GM12878 (cell line): Measurements from ENCODE around the gene CDR2. TPM values are rescaled to one million over a fixed set of nuclear protein-coding genes. Genes with fewer than 3 reads are reported as not detected.

Experiments
- ATAC-seq: fragments of 200-7000 bp; cut with Tn5 transposase; 3 replicates; pipeline ENCODE4 v1.9.1; 2020; ENCODE audit warnings: mild to moderate bottlenecking, moderate library complexity
- BruUV-seq: library from RNA; stranded (reverse); fragments of 400-500 nt; replicated peaks from 2 replicates; lab custom pipeline; 2021; lab: Mats Ljungman, UMichigan
- CTCF ChIA-PET: fragments of 300-600 bp; sonication (Branson Sonifier 250); formaldehyde crosslinking; extraction: SDS; loops from one replicate; lab custom pipeline; 2021; ENCODE audit warnings: inconsistent platforms; lab: Yijun Ruan, JAX
- POLR2A ChIA-PET: fragments of 350-600 bp; formaldehyde crosslinking; extraction: SDS; loops from one replicate; lab custom pipeline; 2021; ENCODE audit warnings: inconsistent platforms; lab: Charles Lee
- RAD21 ChIA-PET: fragments of 300-600 bp; sonication (Branson Sonifier 250); formaldehyde crosslinking; loops from one replicate; lab custom pipeline; 2023; ENCODE audit warnings: antibody characterized with exemption; ENCODE audit not compliant: unreplicated experiment; lab: Charles Lee
- SMC1A ChIA-PET: fragments of 300-600 bp; sonication (Branson Sonifier 250); formaldehyde crosslinking; loops from one replicate; lab custom pipeline; 2023; ENCODE audit not compliant: unreplicated experiment, uncharacterized antibody; lab: Charles Lee
- DNase-seq: peaks from one replicate; pipeline ENCODE4 v3.0.0-alpha.2; 2011; ENCODE audit warnings: low read depth, low spot score
- FAIRE-seq: peaks from 3 replicates; lab custom pipeline; 2011; peaks lifted over from hg19 to GRCh38; lab: Jason Lieb, UNC
- H2AFZ ChIP-seq: 2 replicates; pipeline ENCODE4 v1.6.0; 2011; ENCODE audit warnings: low read depth, low read length, control low read depth; ENCODE audit not compliant: control insufficient read depth
- H3K27ac ChIP-seq: 2 replicates; pipeline ENCODE4 v1.5.1; 2011; ENCODE audit warnings: control low read depth; ENCODE audit not compliant: control insufficient read depth, insufficient read depth
- H3K27me3 ChIP-seq, 2 experiments: replicated peaks in 1 of 2; 2 replicates each; pipeline versions ENCODE4 v1.6.0 to v1.6.1; 2011; ENCODE audit warnings: low read length in 1 of 2; ENCODE audit not compliant: control insufficient read depth in 2 of 2, insufficient read depth in 2 of 2
- H3K36me3 ChIP-seq, 2 experiments: 2 replicates each; pipeline ENCODE4 v1.5.1; 2011; ENCODE audit warnings: low read length in 1 of 2; ENCODE audit not compliant: control insufficient read depth in 2 of 2, insufficient read depth in 2 of 2
- H3K4me1 ChIP-seq: 2 replicates; pipeline ENCODE4 v1.6.1; 2011; ENCODE audit warnings: mild to moderate bottlenecking, low read length, moderate library complexity, mixed read lengths; ENCODE audit not compliant: control insufficient read depth, insufficient read depth
- H3K4me2 ChIP-seq: 2 replicates; pipeline ENCODE4 v1.6.0; 2011; ENCODE audit warnings: control low read depth; ENCODE audit not compliant: control insufficient read depth, insufficient read depth
- H3K4me3 ChIP-seq: fragments of 200-600 bp; sonication (generic); 2 replicates; pipeline ENCODE4 v1.5.1; 2016
- H3K79me2 ChIP-seq: 2 replicates; pipeline ENCODE4 v1.6.0; 2011; ENCODE audit warnings: low read length; ENCODE audit not compliant: control insufficient read depth, insufficient read depth
- H3K9ac ChIP-seq: 2 replicates; pipeline ENCODE4 v1.8.0; 2011; ENCODE audit warnings: low read length, control low read depth, mixed read lengths; ENCODE audit not compliant: control insufficient read depth, insufficient read depth
- H3K9me3 ChIP-seq: replicated peaks from 3 replicates; pipeline ENCODE4 v1.5.1; 2011; ENCODE audit warnings: mild to moderate bottlenecking, low read length; ENCODE audit not compliant: control insufficient read depth, insufficient read depth
- H4K20me1 ChIP-seq: 2 replicates; pipeline ENCODE4 v1.6.0; 2011; ENCODE audit not compliant: control insufficient read depth, insufficient read depth
- BCL11A ChIP-seq: IDR thresholded peaks from 2 replicates; pipeline ENCODE4 v1.6.1; 2011; ENCODE audit warnings: low read depth, low read length
- ZNF217 ChIP-seq: fragments of 450-650 bp; IDR thresholded peaks from 2 replicates; pipeline ENCODE4 v1.6.1; 2017; ENCODE audit warnings: antibody characterized with exemption, mild to moderate bottlenecking
- ZNF24 ChIP-seq: fragments of 450-650 bp; IDR thresholded peaks from 2 replicates; pipeline ENCODE4 v1.6.1; 2017; ENCODE audit warnings: antibody characterized with exemption, mild to moderate bottlenecking
- WGBS: methylation state at CpG from one replicate; pipeline ENCODE4 v1.1.6; 2016; ENCODE audit warnings: low lambda C conversion rate; ENCODE audit not compliant: insufficient replicate concordance, insufficient coverage; ENCODE audit errors: missing lambda C conversion rate; 5-methylcytosine and 5-hydroxymethylcytosine counted together
- in situ Hi-C: fragments of 300-500 bp; cut with MboI; formaldehyde crosslinking; loops from 9 replicates; pipeline ENCODE4 v1.14.3; 2018; ENCODE audit warnings: mixed read lengths
- intact Hi-C: fragments of 100-400 bp; cut with micrococcal nuclease; formaldehyde crosslinking; loops from one replicate; pipeline ENCODE4 v1.14.2; 2022; ENCODE audit not compliant: unreplicated experiment
- polyA plus RNA-seq, 11 experiments: library from polyadenylated mRNA; depleted of rRNA in 4 of 11; unstranded in 6 of 11; stranded (reverse) in 5 of 11; fragments of >200 nt; fragmentation: Nextera tagmentation in 4 of 11; fragmentation: Illumina TruSeq in 1 of 11; extraction: Ambion mirVana in 4 of 11; extraction: Trizol in 1 of 11; gene quantifications; 1 replicate in 1 of 11; 2 replicates in 10 of 11; pipeline versions ENCODE4 v1.2.1 to v1.2.3, GENCODE V29; 2011 to 2016; ENCODE audit warnings: inconsistent platforms in 2 of 11, missing spikeins in 2 of 11, low read depth in 1 of 11
- total RNA-seq, 4 experiments: library from RNA; depleted of rRNA in 3 of 4; stranded (reverse); fragments of >200 nt in 3 of 4; fragmentation: Illumina TruSeq in 1 of 4; extraction: Trizol in 1 of 4; gene quantifications; 2 replicates each; pipeline versions ENCODE4 v1.2.1 to v1.2.3, GENCODE V29; 2013 to 2021
- TF ChIP-seq, protein P1 (sequence below): IDR thresholded peaks from 2 replicates; pipeline ENCODE4 v1.6.1; 2012; ENCODE audit warnings: low read depth, low read length, improper control_type of control experiment
- TF ChIP-seq, protein P2 (sequence below): IDR thresholded peaks from 2 replicates; pipeline ENCODE4 v1.6.1; 2012; ENCODE audit warnings: low read depth, low read length, improper control_type of control experiment
- TF ChIP-seq, protein P3 (sequence below): IDR thresholded peaks from 2 replicates; pipeline ENCODE4 v1.6.1; 2012; ENCODE audit warnings: low read length, inconsistent platforms

CDR2 gene
- total and polyA plus RNA-seq, 10 of the 15 experiments (the other 5 are each of a cell fraction or from before 2014, with no cell fraction given) = 4.8 to 24.3 (median 19.2) TPM

DNA sequence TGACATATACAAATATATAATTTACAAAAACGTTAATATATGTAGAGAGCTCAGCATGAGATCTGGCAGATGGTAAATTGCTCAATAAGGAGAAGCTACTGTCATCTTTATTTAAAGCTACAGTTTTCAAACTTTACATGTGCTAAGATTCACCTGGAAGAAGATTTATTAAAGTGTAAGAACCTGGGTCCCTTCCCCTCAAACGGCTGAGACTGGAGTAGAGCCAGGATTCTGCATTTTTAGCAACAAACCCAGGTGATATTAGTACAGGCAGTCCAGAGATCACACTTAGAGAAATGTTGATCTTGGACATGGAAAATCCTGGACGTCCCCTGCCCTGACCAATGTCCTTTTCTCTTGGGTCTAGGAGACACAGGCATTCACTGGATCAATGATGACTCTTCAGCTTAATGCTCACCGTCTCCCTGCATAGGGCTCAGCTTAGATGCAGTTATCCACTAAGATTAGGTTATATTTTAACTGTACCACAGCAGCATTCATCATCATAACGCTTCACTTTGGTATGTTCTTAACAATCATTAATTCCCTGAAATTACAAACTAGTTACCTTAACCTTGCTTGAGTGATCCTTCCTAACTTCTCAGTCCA lies 20.4 kb downstream of the CDR2 start:
- ATAC-seq (no peak; the same call in 1 of the 3 replicates), DNase-seq (no peak), FAIRE-seq (no peak)
- Histone ChIP-seq H3K27ac (peak overlapping the region; percentile 79), H2AFZ (no peak overlapping the region; the same call in 1 of the 2 replicates), H3K9ac (no peak overlapping the region), H4K20me1 (no peaks in the 10 kb centered on the region), H3K36me3 (peaks cover 7 to 15% of the 10 kb centered on the region in 2 experiments), H3K27me3 (no peaks in the 10 kb centered on the region), H3K9me3 (no peaks in the 10 kb centered on the region; the same call in 2 of the 3 replicates), H3K4me3 (no peak overlapping the region), H3K4me2 (no peak overlapping the region), H3K4me1 (peaks cover 40% of the 10 kb centered on the region), H3K79me2 (peaks cover 15% of the 10 kb centered on the region)
- in situ Hi-C loops (no loop called here), intact Hi-C loops (no loop called here)
- POLR2A ChIA-PET = interaction anchor here (0.8 to 10.9 kb wide), 7 partner anchors 8 to 159 kb away, joined by 3 to 185 read pairs (median 4); partner anchors contain the start of gene CDR2
- RAD21 ChIA-PET = interaction anchor here (0.7 to 7.2 kb wide), 13 partner anchors 8 to 162 kb away, joined by 3 to 64 read pairs (median 5); partner anchors contain the start of genes CDR2 and EEF2K
- TF ChIP-seq, protein P1, sequence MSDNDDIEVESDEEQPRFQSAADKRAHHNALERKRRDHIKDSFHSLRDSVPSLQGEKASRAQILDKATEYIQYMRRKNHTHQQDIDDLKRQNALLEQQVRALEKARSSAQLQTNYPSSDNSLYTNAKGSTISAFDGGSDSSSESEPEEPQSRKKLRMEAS = no peak
- no peak for TF ChIP-seq BCL11A
- TF ChIP-seq, protein P2, sequence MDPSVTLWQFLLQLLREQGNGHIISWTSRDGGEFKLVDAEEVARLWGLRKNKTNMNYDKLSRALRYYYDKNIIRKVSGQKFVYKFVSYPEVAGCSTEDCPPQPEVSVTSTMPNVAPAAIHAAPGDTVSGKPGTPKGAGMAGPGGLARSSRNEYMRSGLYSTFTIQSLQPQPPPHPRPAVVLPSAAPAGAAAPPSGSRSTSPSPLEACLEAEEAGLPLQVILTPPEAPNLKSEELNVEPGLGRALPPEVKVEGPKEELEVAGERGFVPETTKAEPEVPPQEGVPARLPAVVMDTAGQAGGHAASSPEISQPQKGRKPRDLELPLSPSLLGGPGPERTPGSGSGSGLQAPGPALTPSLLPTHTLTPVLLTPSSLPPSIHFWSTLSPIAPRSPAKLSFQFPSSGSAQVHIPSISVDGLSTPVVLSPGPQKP = no peak
- TF ChIP-seq ZNF24 = peak; percentile 30; the same call in 1 of the 2 replicates
- TF ChIP-seq, protein P3, sequence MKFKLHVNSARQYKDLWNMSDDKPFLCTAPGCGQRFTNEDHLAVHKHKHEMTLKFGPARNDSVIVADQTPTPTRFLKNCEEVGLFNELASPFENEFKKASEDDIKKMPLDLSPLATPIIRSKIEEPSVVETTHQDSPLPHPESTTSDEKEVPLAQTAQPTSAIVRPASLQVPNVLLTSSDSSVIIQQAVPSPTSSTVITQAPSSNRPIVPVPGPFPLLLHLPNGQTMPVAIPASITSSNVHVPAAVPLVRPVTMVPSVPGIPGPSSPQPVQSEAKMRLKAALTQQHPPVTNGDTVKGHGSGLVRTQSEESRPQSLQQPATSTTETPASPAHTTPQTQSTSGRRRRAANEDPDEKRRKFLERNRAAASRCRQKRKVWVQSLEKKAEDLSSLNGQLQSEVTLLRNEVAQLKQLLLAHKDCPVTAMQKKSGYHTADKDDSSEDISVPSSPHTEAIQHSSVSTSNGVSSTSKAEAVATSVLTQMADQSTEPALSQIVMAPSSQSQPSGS = 0 out of 2 replicates have a peak, but pooled peaks have one; percentile 5
- TF ChIP-seq ZNF217 = no peak
- WGBS = 78% methylated on average over 5 of the region's 5 CpGs
- BruUV-seq = no TSS peak
- CTCF ChIA-PET = interaction anchor here (1.0 to 3.6 kb wide), 6 partner anchors 11 to 161 kb away, joined by 3 to 20 read pairs (median 6); partner anchors contain the start of gene CDR2
- SMC1A ChIA-PET = interaction anchor here (0.6 to 9.1 kb wide), 17 partner anchors 8 to 1480 kb away, joined by 3 to 205 read pairs (median 3); partner anchors contain the start of gene CDR2
